HG03064 (cell line): ENCODE results near the gene GNPTG.

Source experiments
- ATAC-seq: cut with Tn5 transposase; IDR thresholded peaks from one replicate; pipeline ENCODE4 v1.9.1; 2021; ENCODE audit warnings: low read depth; ENCODE audit not compliant: unreplicated experiment

GNPTG gene

GRCh38 chr16:1366060-1366711 lies 14.5 kb downstream of the GNPTG start:
- no peak for ATAC-seq

DNA sequence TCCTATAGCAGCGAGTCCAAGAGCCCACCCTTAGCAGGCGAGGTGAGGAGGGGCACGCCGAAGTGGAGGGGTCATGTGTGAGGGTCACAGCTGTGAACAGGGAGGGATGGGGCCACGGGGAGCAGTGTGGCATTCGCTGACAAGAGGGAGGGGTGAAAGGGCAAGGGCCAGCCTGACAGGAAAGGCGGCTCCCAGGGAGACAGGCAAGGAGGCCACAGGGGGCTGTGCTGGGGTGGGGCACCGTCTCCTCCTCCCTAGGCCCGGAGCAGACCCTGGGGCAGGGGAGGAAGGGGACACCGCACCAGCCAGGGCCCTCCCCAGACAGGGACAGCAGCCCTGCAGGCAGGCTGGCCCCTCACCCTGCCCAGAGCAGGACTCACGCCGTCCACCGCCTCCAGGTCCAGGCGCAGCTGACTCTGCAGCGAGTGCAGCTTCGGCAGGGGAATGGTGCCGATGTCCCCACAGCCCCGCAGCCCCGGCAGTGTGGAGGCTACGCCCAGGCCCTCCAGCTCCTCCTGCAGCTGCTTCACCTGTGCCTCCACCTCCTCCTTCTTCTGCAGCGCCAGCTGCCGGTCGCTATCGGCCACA lies 15.1 kb downstream of the GNPTG start:
- ATAC-seq: no peak

DNA sequence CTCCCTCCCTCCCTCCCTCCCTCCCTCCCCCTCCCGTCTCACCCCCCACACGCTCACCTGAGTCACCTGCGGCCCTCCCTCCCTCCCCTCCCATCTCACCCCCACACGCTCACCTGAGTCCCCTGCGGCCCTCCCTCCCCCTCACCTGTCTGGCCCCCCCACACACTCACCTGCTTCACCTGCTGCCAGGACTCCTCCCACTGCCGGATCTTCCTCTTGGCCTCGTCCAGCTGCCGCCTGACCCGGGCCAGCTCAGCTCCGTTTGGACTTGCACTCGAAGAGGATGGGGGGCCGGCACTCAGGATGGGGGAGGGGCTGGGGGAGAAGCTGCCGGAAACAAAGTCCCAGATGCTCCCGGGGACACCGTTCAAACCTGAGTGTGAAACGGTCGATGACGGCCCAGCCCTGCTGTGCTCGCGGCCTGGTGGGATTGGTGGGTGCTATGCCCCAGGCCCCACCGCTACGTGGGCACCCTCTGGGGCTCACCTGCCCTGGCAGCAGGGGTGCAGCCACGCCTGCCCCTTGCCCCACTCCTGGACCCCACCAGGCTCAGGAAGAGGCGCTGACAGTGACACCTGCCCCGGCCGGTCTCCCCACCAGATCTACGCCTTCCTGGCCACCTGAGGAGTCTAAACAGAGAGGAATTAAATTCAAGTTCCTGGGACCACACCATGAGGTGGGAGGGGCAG lies 15.9 kb downstream of the GNPTG start:
- no peak for ATAC-seq

DNA sequence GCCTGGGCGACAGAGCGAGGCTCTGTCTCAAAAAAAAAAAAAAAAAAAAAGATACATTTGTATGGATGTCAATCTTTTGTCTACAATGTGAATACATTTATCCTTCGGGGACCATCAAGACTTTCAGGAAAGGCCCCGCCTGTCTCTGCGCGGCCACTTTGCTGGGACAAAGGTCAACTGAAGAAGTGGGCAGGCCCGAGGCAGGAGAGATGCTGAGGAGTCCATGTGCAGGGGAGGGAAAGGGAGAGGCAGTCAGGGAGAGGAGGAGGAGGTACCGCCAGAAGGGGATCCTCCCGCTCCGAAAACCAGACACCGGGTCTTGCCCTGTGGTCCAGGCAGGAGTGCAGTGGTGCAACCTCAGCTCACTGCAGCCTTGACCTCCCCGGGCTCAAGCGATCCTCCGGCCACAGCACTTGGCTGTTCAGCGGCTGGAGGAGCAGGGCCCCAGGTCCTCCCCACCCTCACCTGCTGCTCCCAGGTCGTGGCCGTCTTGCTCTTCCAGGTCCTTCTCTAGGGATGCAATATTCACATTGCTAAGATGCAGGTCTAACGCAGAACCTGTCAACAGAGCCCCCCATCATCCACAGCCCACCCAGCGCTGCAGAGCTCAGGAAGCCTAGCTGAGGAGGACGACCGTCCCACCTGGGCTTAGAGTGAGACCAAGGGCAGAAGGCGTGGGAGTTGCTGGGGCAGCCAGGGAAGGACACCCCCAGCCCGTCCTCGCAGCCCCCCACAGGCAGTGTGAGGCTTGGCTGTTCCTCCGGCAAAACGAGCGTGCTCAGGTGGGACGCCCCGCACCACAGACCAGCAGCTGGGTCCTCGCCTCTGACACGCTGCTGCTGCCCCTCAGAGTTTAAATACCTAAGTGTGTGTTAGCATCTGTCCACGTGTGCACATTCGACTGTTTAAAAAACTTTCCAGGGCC lies 19.6 kb downstream of the GNPTG start:
- ATAC-seq: no peak

- no peak for ATAC-seq
Measured at GRCh38 chr16:1372292-1372950, 20.7 kb downstream of the GNPTG start.

DNA sequence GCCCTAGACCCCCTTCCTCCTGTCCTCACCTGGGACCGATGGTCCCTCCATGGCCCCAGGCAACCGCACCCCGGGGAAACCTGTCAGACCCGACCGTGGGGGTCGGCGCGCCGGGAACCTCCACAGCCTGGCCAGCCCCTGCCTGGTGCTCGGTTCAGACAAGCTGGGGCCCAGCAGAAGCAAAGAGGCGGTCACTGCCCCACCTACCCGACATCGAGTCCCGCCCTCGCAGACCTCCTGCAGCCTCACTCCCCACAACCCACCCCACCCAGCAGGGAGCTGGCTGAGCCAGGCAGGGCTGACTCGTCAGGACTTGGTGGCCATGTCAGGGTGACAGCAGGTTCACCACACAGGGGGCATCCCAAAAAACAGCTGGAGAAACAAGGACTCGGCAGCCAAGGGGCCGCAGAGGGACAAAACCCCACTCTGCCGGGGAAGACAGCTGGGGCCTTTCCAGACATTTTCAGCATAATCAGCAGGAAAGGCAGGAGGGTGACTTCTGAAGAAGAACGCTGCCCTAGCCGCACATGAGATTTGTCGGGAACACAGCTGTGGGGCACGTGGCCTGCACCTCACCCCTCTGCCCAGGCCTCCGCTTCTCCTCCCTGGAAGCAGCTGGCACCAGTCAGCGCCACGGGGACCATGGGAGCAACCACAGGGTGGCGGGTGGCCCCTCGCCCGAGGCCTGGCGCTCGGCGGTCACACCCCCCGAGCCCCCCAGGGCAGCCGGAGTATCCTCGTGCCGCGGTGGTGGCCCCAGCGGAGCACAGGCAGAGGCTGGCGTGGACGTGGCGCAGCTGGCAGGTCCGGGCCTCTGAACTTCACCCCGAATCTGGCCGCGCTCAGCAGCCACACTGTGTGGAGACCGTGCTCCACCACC lies 22.9 kb downstream of the GNPTG start:
- ATAC-seq: no peak

GRCh38 chr16:1375298-1375640 lies 23.5 kb downstream of the GNPTG start:
- ATAC-seq: no peak

- no peak for ATAC-seq
Measured at GRCh38 chr16:1375741-1376410, 24.1 kb downstream of the GNPTG start.

DNA sequence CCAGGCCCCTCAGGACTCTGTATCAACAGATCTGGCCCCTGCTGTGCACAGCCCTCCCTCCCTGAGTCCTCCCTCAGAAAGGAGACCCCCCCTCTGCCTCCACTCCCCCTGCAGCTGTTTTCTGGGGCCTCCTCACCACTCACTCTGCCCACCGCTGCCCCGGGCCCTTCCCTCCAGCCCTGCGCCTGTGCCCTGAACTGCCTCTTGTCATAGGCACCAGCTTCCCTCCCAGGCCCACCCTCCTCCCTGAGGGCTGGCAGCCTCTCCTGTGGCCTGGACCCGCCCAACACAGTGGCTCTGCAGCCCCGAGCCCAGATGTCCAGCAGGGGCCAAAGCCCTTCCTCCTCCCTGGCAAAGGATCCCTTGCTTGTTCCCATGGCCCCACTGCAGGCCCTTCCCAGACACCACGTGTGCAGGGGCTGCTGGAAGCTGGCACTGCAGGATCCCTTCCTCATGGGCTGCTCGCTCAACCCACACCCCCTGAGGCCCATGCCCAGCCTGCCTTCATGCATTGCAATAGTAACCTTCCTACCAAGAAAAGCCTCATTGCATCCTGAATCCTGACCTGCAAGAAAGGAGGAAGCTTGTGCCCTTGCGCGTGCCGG lies 25.8 kb downstream of the GNPTG start:
- no peak for ATAC-seq

GRCh38 chr16:1378087-1378803 lies 26.5 kb downstream of the GNPTG start:
- ATAC-seq: no peak

- no peak for ATAC-seq
Measured at GRCh38 chr16:1378804-1379303, 27.1 kb downstream of the GNPTG start.

DNA sequence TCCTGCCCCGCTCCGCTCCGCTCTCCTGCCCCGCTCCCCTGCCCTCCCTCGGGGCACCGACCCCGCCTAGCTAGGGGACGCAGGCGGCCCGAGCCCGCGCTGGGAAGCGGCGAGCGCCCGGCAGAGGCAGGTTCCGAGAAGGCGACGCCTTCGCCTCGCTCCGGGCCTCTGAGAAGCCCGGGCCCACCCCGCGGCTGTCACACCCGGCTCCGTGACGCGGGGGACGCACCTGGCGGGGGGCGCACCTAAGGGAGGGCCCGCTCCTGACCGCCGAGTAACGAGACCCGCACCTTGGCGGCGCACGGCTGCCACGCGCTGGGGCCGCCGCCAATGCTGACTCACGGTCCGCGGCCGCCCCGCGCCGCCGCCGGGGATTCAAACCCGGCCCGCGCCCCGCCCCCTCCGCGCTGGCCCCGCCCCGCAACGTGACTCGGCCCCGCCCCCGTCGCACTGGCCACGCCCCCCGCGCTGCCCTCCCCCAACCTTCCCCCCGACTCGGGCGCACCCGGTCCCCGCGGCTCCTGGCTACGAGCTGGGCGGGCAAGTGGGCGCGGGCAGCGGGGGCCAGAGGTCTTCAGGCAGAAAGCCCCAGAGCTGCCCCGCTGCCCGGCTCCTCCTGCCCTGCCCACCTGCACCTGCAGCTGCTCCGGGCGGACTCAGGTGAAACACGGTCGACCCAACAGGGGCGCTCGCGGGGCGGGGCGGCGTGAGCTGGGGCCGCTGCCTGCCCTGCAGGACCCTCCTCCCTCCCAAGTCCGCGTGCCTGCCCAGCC lies 27.8 kb downstream of the GNPTG start:
- no peak for ATAC-seq

GRCh38 chr16:1380195-1380594 lies 28.5 kb downstream of the GNPTG start:
- no peak for ATAC-seq

GRCh38 chr16:1381612-1382406 lies 30.1 kb downstream of the GNPTG start:
- ATAC-seq: no peak

- ATAC-seq: no peak
Measured at GRCh38 chr16:1383556-1383955, 31.8 kb downstream of the GNPTG start.

GRCh38 chr16:1385232-1385631 lies 33.5 kb downstream of the GNPTG start:
- ATAC-seq: no peak
